Tibial artery (tissue), 4 donors: ENCODE measurements around the gene INHBB.

Experiments used
- DNase-seq, 2 donors: peaks; one replicate each; pipeline ENCODE4 v3.0.0-alpha.2; 2019
- H3K27ac ChIP-seq, 2 donors: fragments of 200-600 bp; sonication (generic) in 1 of 2; 1 replicate in 1 of 2; 2 replicates in 1 of 2; pipeline ENCODE4 v1.5.1; 2018 to 2019; ENCODE audit warnings: mild to moderate bottlenecking in 1 of 2
- H3K27me3 ChIP-seq, 2 donors: fragments of 200-600 bp; sonication (generic) in 1 of 2; one replicate each; pipeline versions ENCODE4 v1.5.1 to v1.6.0; 2016 to 2019
- H3K36me3 ChIP-seq, 3 donors: fragments of 200-600 bp; sonication (generic) in 2 of 3; one replicate each; pipeline ENCODE4 v1.5.1; 2016 to 2019; ENCODE audit warnings: mild to moderate bottlenecking in 2 of 3
- H3K4me1 ChIP-seq, 4 donors: fragments of 200-600 bp; sonication (generic) in 2 of 4; 1 replicate in 3 of 4; 2 replicates in 1 of 4; pipeline ENCODE4 v1.5.1; 2016 to 2019
- H3K4me3 ChIP-seq, 2 donors: fragments of 200-600 bp; sonication (generic) in 1 of 2; 1 replicate in 1 of 2; 2 replicates in 1 of 2; pipeline ENCODE4 v1.5.1; 2018 to 2019; ENCODE audit warnings: mild to moderate bottlenecking in 2 of 2
- H3K9me3 ChIP-seq, 3 donors: fragments of 200-600 bp; sonication (generic) in 1 of 3; one replicate each; pipeline ENCODE4 v1.5.1; 2016 to 2019
- intact Hi-C: fragments of 100-400 bp; cut with DNase I; formaldehyde crosslinking; loops from one replicate; pipeline ENCODE4 v1.15.0; 2023; ENCODE audit warnings: low total_unique reads
- TF ChIP-seq, protein P1 (sequence below), 2 experiments: fragments of 200-600 bp in 1 of 2; fragments of 450-650 bp in 1 of 2; IDR thresholded peaks; one replicate each; pipeline ENCODE4 v1.5.1; 2017 to 2019; ENCODE audit warnings: antibody characterized with exemption in 2 of 2, mild to moderate bottlenecking in 1 of 2, moderate library complexity in 1 of 2

Gene INHBB

DNA sequence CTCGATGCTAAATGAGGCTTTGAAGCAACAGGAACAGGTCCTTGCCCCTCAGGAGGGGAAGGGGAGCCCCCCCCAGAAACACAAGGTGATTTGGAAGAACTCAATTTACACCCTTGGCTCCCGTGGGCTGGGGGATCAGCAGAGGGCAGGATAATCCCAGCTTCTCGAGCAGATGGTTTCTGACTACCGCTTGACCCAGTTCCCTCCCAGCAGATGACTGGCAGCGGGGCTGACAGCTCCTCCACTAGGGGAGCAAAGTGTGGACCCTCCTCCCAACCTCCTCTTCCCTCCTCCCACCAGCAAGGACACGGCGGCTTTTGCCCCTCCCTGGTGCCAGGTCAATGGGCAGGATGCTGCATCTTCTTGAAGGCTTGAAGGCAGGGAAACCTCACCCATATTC is 3.5 kb upstream of the INHBB start:
- Histone ChIP-seq H3K4me3 (no peak overlapping the region), H3K4me1 (peaks cover 0 to 38% (median 34%) of the 10 kb centered on the region in 4 donors), H3K9me3 (no peaks in the 10 kb centered on the region), H3K27ac (no peak overlapping the region), H3K27me3 (peaks cover 0 to 59% of the 10 kb centered on the region in 2 donors), H3K36me3 (no peaks in the 10 kb centered on the region)
- intact Hi-C loops, result loop anchor here (1.0 to 10.0 kb wide), 3 partner anchors 95 to 732 kb away; no protein-coding TSS in a partner anchor
- DNase-seq, result no peak
- TF ChIP-seq, protein P1, sequence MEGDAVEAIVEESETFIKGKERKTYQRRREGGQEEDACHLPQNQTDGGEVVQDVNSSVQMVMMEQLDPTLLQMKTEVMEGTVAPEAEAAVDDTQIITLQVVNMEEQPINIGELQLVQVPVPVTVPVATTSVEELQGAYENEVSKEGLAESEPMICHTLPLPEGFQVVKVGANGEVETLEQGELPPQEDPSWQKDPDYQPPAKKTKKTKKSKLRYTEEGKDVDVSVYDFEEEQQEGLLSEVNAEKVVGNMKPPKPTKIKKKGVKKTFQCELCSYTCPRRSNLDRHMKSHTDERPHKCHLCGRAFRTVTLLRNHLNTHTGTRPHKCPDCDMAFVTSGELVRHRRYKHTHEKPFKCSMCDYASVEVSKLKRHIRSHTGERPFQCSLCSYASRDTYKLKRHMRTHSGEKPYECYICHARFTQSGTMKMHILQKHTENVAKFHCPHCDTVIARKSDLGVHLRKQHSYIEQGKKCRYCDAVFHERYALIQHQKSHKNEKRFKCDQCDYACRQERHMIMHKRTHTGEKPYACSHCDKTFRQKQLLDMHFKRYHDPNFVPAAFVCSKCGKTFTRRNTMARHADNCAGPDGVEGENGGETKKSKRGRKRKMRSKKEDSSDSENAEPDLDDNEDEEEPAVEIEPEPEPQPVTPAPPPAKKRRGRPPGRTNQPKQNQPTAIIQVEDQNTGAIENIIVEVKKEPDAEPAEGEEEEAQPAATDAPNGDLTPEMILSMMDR (IDR thresholded peaks at IDR 0.05), result no peak

DNA sequence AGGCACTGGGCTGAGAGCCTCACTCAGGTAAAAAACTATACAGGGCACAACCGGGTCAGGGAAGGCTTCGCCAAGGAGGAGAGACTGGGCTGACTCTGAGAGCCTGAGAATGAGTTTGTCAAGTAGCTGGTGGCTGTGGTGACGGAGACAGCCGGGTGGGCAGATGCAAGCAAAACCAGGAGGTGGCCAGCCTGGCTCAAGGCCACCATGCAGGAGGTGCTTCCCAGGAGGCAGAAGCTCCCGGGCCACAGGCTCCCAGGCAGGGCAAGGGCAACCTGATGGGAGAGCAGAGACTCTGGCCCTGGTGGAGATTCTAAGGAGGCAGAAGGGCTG is 2.9 kb upstream of the INHBB start:
- H3K36me3 ChIP-seq, result no peaks in the 10 kb centered on the region

DNA sequence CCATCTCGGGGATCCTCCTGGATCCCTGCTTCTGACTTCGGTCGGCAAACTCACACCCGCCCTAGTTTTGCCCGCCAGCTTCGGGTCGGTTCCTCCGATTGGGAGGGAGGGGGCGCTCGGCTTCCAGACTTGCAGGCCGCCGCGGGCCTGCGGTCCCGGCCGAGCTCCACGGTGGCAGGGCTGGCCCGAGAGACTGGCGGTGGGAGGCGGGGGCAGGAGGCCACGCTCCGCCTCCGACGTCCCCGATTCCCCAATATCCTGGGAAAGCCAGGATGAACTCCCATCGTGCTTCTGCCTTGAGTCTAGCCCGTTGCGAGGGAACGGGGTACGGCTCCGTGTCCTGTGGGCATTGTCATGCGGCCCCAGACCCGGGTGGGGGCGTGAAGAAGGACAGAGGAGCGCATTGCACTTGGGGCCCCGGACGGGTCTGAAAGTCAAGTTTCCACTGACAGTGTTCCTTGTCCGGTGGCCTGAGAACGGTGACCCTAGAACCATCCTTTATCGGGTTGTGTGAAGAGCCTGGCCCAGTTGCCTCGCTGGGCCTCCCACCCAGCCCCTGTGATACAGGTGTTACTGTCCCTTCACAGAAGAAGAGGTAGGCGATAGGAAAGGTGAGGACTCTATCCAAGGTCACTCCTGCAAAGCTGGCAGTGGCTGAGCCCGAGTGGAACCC is 2.4 kb upstream of the INHBB start:
- H3K36me3 ChIP-seq, result no peaks in the 10 kb centered on the region
- TF ChIP-seq, protein P1 (IDR thresholded peaks at IDR 0.05), result peak; percentile 91 to 92
- H3K27ac ChIP-seq, result peak overlapping the region; percentile 80 to 82
- peak overlapping the region; percentile 57 to 78 for H3K4me3 ChIP-seq
- peak; percentile 82 to 89 for DNase-seq
- peaks cover 0 to 45% (median 38%) of the 10 kb centered on the region in 4 donors for H3K4me1 ChIP-seq
- peaks cover 0 to 55% of the 10 kb centered on the region in 2 donors for H3K27me3 ChIP-seq
- H3K9me3 ChIP-seq, result no peaks in the 10 kb centered on the region
- intact Hi-C loops, result loop anchor here (2.0 to 10.0 kb wide), 3 partner anchors 94 to 731 kb away; no protein-coding TSS in a partner anchor

More for the DNA sequence above, 2.9 kb upstream of the INHBB start:
- intact Hi-C loops, result loop anchor here (5.0 to 10.0 kb wide), 2 partner anchors 94 to 732 kb away; no protein-coding TSS in a partner anchor
- H3K4me1 ChIP-seq, result peaks cover 0 to 44% (median 38%) of the 10 kb centered on the region in 4 donors
- DNase-seq, result no peak
- H3K27ac ChIP-seq, result no peak overlapping the region
- peaks cover 0 to 58% of the 10 kb centered on the region in 2 donors for H3K27me3 ChIP-seq
- TF ChIP-seq, protein P1 (IDR thresholded peaks at IDR 0.05), result no peak
- peak overlapping the region in 1 of 2 donors; percentile 78 for H3K4me3 ChIP-seq
- no peaks in the 10 kb centered on the region for H3K9me3 ChIP-seq

DNA sequence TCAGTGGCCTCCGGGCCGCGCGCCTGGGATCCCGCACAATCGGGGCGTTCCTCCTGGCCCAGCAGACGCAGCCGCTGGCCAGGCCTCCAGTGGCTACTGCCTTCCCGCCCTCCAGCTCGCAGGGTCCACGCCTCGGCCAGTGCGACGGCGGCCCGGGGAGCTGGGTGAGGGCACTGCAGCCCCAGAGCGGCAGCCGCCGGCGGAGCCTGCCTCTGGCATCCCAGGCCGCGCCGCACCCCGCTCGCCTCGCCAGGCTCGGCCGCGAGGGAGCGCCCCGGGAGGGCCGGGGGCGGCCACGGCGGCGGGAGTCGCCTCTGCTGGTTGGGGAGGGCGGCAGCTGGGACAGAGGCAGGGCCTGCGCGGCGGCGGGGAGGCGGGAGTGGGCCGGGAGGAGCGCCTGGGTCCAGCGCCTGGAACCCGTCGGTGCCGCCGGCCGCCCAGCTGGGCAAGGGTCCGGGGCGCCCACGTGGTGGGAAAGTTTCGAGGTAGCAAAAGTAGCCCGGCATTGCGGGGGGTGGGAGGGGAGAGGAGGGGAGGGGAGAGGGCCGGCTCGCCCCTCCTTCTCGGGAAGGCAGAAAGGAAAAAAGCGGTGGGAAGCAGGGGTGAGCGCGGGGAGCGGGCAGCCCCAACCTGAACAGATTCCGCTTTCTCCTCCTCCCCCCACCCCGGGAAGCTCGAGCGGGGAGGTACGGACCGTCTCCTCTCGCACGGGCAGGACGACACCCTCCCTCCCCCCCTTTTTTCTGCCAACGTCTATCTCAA is 1.5 kb upstream of the INHBB start:
- Histone ChIP-seq H3K4me3 (peak overlapping the region; percentile 57 to 78), H3K27ac (peak overlapping the region; percentile 80 to 82), H3K27me3 (peaks cover 0 to 48% of the 10 kb centered on the region in 2 donors), H3K4me1 (peaks cover 0 to 45% (median 38%) of the 10 kb centered on the region in 4 donors), H3K36me3 (peaks cover 0 to 6% (median 3%) of the 10 kb centered on the region in 3 donors), H3K9me3 (no peaks in the 10 kb centered on the region)
- DNase-seq, result peak in 1 of 2 donors; percentile 79
- TF ChIP-seq, protein P1 (IDR thresholded peaks at IDR 0.05), result peak in 1 of 2 experiments; percentile 28
- intact Hi-C loops, result loop anchor here (2.0 to 10.0 kb wide), 3 partner anchors 93 to 730 kb away; no protein-coding TSS in a partner anchor

DNA sequence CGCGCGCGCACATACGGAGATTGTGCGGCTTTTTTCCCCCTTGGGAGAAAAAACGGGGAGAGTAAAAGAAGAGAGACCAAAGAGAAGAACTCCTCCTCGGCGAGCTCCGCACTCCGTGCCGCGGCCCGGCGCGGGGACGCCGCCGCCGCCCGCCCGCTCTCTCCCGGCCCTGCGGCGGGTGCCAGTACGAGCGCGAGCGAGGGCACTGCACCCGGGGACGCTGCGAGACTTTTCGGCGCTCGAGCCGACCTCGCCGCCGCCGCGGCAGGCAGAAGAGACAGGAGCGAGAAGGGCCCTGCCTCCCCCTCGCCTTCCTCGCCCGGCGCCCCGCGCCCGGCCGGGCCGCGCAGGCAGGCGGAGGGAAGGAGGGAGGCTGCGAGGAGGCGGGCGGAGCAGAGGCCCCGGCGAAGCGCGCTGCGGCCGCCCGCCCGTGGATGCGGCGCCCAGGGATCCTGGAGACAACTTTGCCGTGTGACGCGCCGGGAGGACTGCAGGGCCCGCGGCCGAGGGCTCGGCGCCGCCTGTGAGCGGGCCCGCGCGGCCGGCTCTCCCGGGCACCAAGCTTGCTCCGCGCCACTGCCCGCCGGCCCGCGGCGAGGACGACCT is 857 bp upstream of the INHBB start:
- Histone ChIP-seq H3K4me1 (peaks cover 0 to 45% (median 38%) of the 10 kb centered on the region in 4 donors), H3K4me3 (peak overlapping the region; percentile 57 to 78), H3K36me3 (peaks cover 0 to 13% (median 10%) of the 10 kb centered on the region in 3 donors), H3K27ac (peak overlapping the region; percentile 80 to 82), H3K27me3 (peaks cover 0 to 41% of the 10 kb centered on the region in 2 donors), H3K9me3 (no peaks in the 10 kb centered on the region)
- DNase-seq, result no peak
- intact Hi-C loops, result loop anchor here (2.0 to 10.0 kb wide), 4 partner anchors 92 to 730 kb away; no protein-coding TSS in a partner anchor
- TF ChIP-seq, protein P1 (IDR thresholded peaks at IDR 0.05), result no peak
